Measurements from ENCODE around the gene KRT83.
A peak's percentile ranks its signal among the peaks of the same experiment; 100 is the strongest.
"Not testable (repeated sequence)": the region's sequence is repeated elsewhere in the genome, so short reads cannot be mapped to it uniquely, and the experiment has no call there.

The KRT83 gene

DNA sequence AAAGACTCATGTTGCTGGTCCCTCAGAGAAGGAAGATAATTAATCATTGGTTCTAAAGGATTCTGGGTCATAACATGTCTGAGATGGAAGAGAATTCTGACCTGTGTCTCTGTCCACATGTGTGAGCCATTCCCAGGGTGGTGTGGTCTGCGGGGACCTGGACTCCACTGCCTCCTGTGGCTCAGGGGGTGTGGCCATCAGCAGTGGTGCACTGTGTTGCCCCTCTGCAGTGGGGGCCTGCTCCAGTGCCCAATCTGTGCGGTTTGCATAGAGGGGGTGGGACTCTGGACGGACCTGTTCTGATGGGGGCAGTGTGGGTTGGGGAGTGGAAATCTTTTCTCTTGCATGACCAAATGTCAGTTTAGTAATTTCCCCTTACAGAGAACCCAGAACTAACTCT is 32.6 kb upstream of the KRT83 start:
- no peak for DNase-seq (ENCODE audit: low read depth)

DNA sequence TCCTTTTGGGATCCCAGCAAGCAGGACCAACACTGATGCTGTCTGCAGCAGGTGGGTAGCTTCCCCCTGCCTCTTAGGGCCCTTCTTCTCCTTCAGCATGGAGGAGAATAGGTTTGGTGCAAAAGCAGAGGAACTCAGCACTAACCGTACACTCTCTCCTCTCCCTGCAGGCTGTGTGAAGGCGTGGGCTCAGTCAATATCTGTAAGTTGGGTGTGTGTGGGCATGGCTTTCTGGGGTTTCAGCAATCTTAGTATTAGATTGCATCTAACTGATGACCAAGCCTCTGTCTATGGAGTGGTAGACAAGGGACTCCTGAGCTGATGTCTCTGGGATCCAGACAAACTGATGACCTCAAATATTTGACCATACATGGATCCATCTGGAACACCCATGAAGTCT is 31.8 kb upstream of the KRT83 start:
- DNase-seq (ENCODE audit: low read depth) = no peak

DNA sequence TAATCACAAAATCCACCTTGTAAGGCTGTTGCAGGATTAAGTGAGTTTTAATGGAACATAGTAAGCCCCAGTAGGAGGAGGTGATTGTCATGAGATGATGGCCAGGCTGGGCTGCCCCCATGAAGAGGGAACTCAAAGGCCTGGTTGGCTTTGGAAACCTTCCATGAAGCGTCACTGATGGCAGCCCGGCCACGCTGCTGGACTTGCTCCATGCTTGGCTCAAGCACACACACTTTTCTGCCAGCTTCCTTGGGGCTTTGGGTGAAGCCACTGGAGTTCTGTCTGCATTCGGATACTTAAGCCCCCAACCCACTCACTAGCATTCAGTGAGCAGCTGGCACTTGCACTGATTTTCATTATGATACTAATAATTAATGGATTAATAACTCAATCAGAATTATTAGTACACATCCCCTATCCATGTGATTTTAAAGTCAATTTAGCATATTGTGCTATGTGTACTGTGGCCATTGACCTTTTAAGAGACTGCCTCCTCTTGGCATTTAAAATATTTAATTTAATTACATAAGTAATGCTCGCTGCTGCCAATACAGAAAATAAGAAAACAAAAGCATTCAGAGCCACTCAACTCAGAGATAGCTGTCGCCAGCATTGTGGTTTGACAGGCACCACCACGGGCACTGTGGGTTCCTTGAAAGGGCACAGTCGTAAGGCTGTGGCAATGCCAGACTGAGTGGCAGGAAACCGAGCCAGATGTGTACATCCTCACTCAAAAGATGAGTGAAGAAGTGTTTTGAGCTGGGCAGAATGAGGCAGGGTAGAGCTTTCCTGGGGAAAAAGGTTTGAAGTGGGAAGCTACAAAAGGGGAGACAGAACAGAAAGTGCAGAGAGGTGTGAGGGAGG is 30.2 kb upstream of the KRT83 start:
- DNase-seq (ENCODE audit: low read depth) = peak; percentile 19

DNA sequence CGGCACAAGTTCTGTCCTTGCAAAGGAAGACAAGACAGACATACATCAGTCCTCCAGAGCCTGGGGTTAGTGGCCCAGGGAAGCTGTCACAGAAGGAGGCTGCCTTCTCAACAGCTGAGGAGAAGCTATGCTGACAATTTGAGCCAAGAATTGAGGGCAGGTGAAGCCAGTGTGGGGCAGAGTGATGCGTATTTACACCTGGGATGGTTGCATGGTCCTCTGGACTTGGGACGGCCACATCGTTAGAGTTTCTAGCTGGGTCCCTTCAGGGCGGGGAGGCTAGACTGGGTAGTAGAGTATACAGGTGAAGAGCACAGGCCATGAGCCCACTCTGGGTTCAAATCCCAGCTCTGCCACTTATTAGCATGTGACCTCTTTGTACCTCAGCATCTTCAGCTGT is 29.6 kb upstream of the KRT83 start:
- DNase-seq (ENCODE audit: low read depth) = no peak

DNA sequence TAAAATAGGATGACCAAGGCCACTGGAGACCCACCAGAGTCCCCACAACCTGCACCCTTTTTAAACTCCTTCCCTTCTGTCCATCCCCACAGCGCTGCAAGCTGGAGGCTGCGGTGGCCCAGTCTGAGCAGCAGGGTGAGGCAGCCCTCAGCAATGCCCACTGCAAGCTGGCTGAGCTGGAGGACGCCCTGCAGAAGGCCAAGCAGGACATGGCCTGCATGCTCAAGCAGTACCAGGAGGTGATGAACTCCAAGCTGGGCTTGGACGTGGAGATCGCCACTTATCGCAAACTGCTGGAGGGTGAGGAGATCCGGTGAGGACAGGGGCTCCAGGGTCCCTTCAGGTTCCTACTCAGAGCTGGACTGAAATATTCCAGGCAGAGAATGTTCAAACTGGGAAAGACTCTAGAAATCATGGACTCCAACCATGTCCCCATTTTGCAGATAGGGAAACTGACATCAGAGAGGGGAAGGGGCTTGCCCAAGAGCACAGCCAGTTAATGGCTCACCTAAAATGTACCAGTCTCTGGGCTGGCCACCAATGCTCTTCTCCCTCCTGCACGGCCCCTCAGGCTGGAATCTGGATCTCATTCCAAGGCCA is 28.9 kb upstream of the KRT83 start:
- no peak for DNase-seq (ENCODE audit: low read depth)

DNA sequence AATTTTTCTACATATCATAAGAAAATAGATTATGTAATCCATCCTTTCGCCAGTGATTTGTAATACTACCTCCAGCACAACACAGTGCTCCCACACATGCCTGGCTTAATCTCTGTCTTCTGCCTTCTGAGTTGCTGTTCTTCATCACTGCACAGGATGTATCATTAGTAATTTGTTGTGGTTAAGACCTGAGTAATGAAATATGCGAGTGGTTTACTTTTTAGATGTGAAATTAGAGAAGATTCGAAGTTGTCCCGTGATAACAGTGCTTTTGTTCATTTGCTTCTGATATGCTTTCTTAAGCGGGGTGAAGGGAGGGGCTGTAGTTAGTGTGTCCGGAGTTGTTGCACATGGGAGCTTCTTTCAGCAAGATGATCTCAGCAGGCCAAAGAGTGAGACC is 28.0 kb upstream of the KRT83 start:
- no peak for DNase-seq (ENCODE audit: low read depth)

DNA sequence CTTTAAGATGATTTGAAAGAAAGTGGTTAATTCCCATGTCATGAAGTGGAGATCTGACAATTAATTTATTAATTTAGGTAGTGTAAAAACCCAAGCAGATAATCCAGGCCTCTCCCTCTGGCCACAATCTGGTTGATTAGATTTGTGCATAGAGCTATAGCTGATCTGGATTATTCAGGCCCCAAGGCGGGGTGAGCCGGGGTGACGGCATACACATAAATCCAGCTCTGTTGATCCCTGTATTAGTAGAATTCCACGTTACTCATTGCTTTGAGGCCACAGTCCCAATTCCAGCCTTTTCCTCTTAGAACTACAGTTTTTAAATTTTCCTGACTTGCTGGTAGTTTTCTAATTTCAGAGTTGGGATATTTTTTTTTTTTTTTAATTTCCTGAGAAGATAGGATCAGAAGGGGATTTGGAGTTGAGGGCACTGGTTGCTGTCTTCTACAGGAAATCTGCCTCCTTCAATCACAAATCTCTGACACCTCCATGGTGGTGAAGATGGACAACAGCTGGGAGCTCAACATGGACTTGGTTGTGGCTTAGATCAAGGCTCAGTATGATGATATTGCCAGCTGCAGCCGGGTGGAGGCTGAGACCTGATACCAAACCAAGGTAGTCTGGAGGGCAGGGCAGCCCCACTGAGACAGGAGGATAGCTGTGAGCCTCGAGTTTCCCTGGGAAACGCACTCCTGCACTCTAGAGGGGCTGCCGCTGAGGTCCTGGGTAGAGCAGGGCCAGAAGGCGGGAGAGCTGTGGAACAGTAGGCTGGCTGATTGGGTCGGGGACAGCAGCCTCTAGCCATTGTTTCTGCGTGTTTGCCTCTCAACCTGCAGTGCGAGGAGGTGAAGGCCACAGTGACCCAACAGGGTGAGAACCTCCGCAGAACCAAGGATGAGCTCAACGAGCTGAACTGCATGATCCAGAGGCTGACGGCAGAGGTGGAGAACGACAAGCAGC is 26.6 kb upstream of the KRT83 start:
- DNase-seq (ENCODE audit: low read depth) = no peak

DNA sequence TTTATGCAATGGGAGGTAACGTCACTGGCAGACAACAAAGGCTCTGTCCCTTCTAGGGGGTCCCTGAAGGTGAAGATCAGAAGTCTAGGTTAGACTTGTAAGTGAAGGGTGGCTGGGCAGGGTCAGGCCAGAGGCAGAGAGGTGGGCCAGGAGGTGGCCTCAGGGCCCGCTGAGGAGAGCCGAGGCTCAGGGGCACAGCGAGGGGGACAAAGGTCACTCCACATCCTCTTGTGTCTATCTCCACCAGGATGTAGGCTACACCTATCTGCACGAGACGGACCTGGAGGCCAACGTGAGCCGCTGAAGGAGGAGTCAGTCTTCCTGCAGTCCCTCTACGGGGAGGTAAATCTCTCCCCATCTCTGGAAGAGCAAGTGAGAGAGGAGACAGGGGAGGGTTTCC is 25.8 kb upstream of the KRT83 start:
- DNase-seq (ENCODE audit: low read depth) = no peak

DNA sequence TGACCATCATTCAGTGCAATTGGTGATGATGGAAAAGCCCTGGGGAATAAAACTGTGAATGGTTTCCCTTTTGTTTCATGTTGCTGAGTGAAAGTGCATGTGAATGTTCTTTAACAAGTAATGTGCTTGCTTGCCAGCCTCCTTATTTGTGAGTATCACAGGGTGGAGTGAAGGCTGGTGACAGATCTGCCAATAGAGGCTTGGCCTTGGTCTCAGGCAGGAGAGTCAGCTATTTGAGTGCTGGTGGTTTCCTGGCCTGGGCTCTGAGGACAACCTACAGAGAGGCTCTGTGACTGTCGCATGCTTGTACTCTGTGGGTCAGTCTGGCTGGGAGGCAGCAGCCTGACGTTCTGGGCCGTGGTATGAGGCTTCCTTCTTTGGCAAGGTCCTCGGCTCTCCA is 25.4 kb upstream of the KRT83 start:
- DNase-seq (ENCODE audit: low read depth) = no peak

DNA sequence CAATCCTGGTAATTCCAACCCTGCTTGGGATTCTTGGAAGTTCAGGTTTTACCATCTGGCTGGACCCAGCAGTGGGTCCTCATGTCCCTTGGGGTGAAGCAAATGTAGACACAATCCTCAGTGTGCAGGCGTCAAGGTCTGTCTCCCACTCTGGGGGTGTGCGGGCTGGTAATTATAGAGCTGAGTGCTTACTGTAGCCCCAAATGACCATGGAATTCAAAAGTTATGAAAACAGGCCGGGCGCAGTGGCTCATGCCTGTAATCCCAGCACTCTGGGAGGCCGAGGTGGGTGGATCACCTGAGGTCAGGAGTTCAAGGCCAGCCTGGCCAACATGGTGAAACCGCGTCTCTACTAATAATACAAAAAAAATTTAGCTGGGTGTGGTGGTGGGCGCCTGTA is 23.8 kb upstream of the KRT83 start:
- not testable (repeated sequence) for DNase-seq (ENCODE audit: low read depth)

DNA sequence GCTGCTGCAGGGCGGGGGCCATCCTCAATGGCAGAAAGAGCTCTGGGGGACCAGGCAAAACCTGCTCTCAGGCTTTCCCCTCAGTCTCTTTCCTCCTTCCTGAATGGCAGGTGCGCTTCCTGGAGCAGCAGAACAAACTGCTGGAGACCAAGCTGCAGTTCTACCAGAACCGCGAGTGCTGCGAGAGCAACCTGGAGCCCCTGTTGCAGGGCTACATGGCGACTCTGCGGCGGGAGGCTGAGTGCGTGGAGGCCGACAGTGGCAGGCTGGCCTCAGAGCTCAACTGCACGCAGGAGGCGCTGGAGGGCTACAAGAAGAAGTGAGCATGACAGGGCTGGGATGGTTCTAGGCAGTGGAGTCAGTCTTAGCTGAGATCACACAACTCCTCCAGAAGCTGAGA is 22.9 kb upstream of the KRT83 start:
- DNase-seq (ENCODE audit: low read depth) = no peak

DNA sequence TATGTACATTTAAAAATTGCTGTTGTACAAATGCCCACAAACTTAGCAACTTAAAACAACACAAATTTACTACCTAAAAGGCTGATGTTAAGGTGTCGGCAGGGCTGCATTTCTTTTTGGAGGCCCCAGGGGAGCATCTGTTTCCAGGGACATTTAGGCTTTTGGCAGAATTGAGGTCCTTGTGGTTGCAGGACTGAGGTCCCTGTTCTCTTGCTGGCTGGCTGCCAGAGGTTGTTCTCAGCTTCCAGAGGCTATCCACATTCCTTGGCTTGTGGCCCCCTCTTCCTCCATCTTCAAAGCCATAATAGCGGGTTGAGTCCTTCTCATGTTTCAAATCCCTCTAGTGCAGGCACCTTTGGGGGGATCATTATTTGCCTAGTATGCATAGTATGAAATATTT is 22.4 kb upstream of the KRT83 start:
- no peak for DNase-seq (ENCODE audit: low read depth)

DNA sequence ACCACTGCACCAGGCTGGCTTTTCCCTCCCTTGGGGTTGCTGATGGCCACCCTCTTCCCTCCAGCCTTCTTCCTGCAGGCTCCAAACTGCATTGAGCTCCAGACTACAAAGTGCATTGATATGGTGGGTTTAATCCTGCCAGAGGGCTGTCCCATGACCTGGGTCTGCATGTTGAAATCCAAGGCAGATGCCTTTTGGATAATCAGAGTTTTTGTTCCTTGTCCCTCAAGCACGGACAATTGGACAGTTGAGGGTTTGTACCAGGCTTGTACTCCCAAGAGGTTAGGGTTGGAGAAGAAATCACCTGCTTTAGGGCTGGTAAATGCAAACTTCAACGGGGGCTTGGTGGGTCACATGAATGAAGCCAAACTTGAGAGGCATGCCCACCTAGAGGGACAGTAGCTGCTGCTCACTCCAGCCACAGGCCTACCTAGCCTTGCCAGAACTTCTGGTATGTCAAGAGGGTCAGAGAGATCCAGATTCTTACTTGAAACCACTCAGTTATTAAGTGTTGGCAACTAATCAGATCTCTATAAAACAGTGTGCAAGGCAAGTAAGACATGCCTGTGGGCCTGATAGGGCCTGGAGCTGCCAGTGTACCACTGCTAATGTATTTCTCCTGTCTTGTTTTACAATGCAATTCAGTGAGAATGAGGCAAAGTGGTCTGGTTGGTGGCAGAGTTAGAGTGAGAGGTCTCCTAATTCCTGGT is 21.7 kb upstream of the KRT83 start:
- no peak for DNase-seq (ENCODE audit: low read depth)

DNA sequence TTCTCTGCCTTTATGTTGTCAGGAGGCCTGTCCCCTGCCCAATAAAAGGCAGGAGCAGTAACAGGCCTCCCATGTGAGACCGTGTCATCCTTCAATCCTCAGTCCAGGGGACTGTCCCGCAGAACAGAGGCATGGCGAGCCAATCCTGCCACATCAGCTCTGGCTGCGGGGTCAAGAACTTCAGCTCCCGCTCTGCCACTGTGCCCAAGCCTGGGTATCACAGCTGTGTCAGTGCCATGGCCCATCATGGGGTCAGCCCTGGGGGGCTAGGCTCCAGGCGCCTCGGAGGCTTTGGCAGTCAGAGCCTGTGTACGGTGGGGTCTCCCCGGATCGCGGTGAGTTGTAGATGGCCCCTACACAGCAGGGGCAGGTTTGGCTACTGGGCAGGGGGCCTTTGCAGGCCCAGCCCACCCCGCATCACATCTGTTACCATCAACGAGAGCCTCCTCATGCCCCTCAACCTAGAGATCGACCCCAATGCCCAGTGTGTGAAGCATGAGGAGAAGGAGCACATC is 19.9 kb upstream of the KRT83 start:
- DNase-seq (ENCODE audit: low read depth) = no peak

DNA sequence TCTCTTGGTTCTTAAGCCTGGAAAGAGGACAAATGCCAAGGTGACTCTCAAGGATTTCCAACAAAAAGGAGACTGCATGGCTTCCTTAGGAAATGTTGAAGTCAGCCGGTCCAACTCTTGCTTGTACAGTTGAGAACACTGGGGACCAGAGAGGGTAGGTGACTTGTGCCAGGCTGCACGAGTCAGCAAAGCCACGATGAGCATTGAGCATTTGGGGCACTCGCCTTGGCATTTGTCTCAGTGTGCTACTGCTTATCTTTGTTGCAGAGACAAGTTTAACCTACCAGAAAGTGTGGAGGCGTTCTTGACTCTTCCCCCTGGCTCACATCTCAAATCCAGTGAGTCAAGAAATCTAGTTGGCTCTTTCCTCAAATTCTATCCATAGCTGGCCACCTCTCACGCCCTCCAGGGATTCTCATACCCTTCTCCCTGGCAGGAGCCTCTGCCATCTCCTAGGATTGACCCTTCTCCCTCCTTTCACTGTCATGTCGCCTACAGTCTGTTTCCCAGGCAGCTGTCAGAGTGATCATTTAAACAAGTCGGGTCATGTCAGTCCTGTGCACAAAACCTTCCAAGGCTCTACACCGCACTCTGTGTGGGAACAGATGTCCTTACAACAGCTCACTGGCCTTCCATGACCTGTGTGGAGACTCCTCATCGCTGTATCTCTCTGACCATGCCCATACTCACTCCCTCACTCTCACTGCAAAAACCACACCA is 17.2 kb upstream of the KRT83 start:
- DNase-seq (ENCODE audit: low read depth) = no peak

DNA sequence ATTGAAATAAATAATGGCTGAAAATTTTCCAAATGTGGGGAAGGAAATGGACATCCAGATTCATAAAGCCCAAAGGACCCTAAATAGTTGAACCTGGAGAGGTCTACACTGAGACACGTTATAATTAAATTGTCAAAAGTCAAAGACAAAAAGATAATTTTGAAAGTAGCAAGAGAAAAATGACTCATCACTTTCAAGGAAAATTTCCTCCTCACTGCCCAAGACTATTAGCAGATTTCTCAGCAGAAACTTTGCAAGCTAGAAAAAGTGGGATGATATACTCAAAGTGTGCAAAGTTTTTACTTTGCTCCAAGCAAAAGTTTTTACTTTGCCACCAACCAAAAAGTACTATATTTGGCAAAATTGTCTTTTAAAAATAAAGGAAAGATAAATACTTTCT is 15.9 kb upstream of the KRT83 start:
- no peak for DNase-seq (ENCODE audit: low read depth)

DNA sequence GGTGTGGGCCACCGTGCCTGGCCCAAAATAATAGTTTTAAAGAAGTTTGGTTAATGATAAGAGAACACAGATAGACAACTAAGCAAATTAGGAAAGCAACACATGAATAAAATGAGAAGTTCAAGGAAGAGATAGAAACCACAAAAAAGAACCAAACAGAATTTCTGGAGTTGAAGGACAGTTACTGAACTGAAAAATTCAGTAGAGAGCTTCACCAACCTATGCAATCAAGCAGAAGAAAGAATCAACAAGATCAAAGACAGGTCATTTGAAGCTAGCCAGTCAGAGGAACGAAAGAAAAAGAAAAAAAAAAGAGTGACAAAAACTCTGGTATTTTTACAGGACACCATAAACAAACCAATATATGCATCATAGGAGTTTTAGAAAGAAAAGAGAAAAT is 15.4 kb upstream of the KRT83 start:
- no peak for DNase-seq (ENCODE audit: low read depth)

DNA sequence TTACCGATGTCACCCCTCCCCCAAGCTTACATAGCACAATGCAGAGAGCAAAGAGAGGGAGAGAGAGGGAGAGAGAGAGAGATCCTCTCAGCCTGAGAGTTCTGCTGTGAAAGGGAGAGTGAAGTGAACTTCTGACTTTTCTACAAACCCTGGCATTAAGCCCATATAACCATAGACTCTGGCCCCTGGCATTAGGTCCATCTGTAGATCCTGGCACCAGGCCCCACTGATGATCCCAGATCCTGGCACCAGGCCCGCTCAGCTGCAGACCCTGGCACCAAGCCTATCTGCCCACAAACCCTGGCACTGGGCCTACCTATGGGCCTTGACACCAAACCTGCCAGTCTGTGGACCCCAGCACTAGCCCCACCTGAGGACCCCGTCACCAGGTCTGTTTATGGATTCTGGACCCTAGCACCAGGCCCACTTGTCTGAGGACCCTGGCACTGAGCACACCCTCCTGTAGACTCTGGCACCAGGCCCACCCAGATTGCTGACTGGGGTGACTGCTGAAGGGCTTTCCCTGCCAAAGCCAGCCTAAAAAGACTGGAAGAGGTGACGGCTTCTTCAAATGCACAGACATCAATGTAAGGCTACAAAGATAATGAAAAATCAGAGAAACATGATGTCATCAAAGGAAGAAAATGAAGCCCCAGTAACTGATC is 14.5 kb upstream of the KRT83 start:
- DNase-seq (ENCODE audit: low read depth) = no peak

DNA sequence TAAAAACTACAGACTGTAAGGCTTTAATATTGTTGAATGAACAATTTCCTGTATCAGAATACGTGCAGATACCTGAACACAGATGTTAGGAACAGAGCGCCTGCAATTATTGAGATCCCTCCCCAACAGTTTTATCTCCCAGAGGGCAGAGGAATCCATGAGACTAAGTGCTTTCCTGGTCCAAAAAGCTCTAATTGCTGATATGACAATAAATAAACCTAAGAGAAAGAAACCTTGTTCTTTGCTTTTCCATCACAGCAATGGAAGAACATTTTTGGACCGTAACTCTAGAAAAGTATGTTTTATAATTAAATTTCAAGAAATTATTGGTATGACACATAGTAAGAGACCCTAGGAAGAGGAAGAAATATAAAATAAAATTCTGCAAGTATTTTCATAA is 13.0 kb upstream of the KRT83 start:
- DNase-seq (ENCODE audit: low read depth) = no peak

DNA sequence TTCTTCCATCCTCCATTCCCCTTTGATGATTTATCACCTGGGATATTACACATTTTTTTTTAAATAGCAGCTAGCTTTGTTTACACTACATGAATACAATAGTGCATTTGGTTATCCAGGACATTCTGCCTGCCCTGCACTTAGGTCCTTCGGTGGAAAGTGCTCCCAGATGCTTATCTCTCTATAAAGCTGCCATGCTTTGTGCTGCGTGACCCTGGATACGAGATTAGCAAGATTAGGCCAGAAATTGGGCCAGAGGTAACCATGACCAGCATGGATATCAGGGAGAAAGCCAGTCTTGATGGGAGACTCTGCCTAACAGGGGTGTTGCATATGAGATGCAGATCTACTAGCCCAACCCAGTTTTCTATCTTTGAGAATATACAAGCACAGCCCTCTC is 12.1 kb upstream of the KRT83 start:
- DNase-seq (ENCODE audit: low read depth) = no peak

DNA sequence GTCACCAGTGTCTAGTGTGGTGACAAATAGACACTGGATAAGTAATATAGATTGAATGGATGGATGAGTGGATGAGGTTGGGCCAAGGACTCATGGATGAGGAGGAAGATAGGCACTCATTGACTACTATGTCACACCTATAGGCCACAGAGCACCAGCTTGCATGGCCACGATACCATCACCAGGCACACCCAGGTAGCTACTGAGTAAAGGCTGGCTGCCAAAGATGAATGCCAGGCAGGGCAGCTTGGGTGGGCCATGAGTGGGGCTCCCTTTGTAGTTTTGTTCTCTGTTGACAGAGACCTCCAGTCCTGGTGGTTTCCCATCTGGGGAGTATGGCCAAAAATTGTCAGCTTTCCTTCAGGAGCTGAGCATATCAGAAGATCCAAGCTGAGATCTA is 11.2 kb upstream of the KRT83 start:
- no peak for DNase-seq (ENCODE audit: low read depth)

Measured in activated T-cell treated with anti-CD3 and anti-CD28 coated beads for 24 hours (primary cell).